B cell (primary cell): ENCODE data around the gene DCPS. TPM values are rescaled to one million over a fixed set of nuclear protein-coding genes. Genes with fewer than 3 reads are reported as not detected.

Experiments
- ATAC-seq: fragments of 200-7000 bp; cut with Tn5 transposase; one replicate; pipeline ENCODE4 v1.10.0; 2021; ENCODE audit warnings: low read depth, mild to moderate bottlenecking, moderate number of reproducible peaks, moderate library complexity
- CTCF ChIA-PET: fragments of 350-600 bp; sonication (Branson Sonifier 250); formaldehyde crosslinking; loops from one replicate; lab custom pipeline; 2021; ENCODE audit warnings: antibody characterized with exemption, inconsistent platforms; lab: Charles Lee
- POLR2A ChIA-PET: fragments of 350-600 bp; sonication (Branson Sonifier 250); formaldehyde crosslinking; loops from one replicate; lab custom pipeline; 2021; ENCODE audit warnings: antibody characterized with exemption; lab: Charles Lee
- DNase-seq: peaks from one replicate; pipeline ENCODE4 v3.0.0; 2013
- H2AFZ ChIP-seq: 2 replicates; pipeline ENCODE4 v1.6.1; 2012; ENCODE audit warnings: mild to moderate bottlenecking, low read depth, low read length; ENCODE audit not compliant: insufficient read depth, poor library complexity, severe bottlenecking
- H3K27ac ChIP-seq, 2 donors: 1 replicate in 1 of 2; 2 replicates in 1 of 2; pipeline ENCODE4 v1.5.1; 2012 to 2013; ENCODE audit warnings: low read length in 2 of 2, mild to moderate bottlenecking in 2 of 2, moderate library complexity in 1 of 2
- H3K27me3 ChIP-seq, 4 experiments: fragments of 200-600 bp in 1 of 4; sonication (generic) in 1 of 4; replicated peaks in 1 of 4; 1 replicate in 2 of 4; 2 replicates in 2 of 4; pipeline versions ENCODE4 v1.6.1 to v1.7.0; 2013 to 2016; ENCODE audit warnings: low read length in 3 of 4, mild to moderate bottlenecking in 2 of 4, mixed read lengths in 1 of 4, moderate library complexity in 1 of 4; ENCODE audit not compliant: insufficient read depth in 4 of 4, control insufficient read depth in 3 of 4; ENCODE audit errors: control extremely low read depth in 1 of 4
- H3K36me3 ChIP-seq, 2 experiments: replicated peaks in 1 of 2; 1 replicate in 1 of 2; 2 replicates in 1 of 2; pipeline versions ENCODE4 v1.6.1 to v1.7.1; 2013; ENCODE audit warnings: low read length in 1 of 2; ENCODE audit not compliant: insufficient read depth in 2 of 2, control insufficient read depth in 1 of 2; ENCODE audit errors: control extremely low read depth in 1 of 2, extremely low read depth in 1 of 2
- H3K4me1 ChIP-seq, 2 donors: fragments of 200-600 bp in 1 of 2; sonication (generic) in 1 of 2; 1 replicate in 1 of 2; 2 replicates in 1 of 2; pipeline versions ENCODE4 v1.5.1 to v1.6.1; 2013 to 2017; ENCODE audit warnings: low read length in 2 of 2; ENCODE audit not compliant: control insufficient read depth in 2 of 2, insufficient read depth in 2 of 2
- H3K4me2 ChIP-seq: replicated peaks from 2 replicates; pipeline ENCODE3; 2012; ENCODE audit warnings: mild to moderate bottlenecking, low read depth, low read length; ENCODE audit not compliant: poor library complexity, severe bottlenecking
- H3K4me3 ChIP-seq, 5 experiments: fragments of 200-600 bp in 1 of 5; sonication (generic) in 1 of 5; 1 replicate in 3 of 5; 2 replicates in 2 of 5; pipeline versions ENCODE4 v1.5.1 to v1.7.0; 2011 to 2016; ENCODE audit warnings: low read length in 4 of 5, mild to moderate bottlenecking in 4 of 5, low read depth in 2 of 5, control low read depth in 1 of 5, moderate library complexity in 1 of 5; ENCODE audit not compliant: insufficient read depth in 1 of 5; ENCODE audit errors: control extremely low read depth in 1 of 5, extremely low read depth in 1 of 5
- H3K79me2 ChIP-seq: fragments of 200-600 bp; sonication (generic); one replicate; pipeline ENCODE4 v1.6.0; 2016; ENCODE audit warnings: low read length; ENCODE audit not compliant: control insufficient read depth, insufficient read depth
- H3K9ac ChIP-seq: fragments of 200-600 bp; sonication (generic); 2 replicates; pipeline ENCODE4 v1.6.1; 2017; ENCODE audit warnings: mild to moderate bottlenecking, low read length, moderate library complexity
- H3K9me3 ChIP-seq, 3 donors: one replicate each; pipeline versions ENCODE4 v1.6.1 to v1.7.1; 2013; ENCODE audit warnings: low read length in 2 of 3; ENCODE audit not compliant: control insufficient read depth in 2 of 3, insufficient read depth in 1 of 3; ENCODE audit errors: control extremely low read depth in 1 of 3
- H4K20me1 ChIP-seq: 2 replicates; pipeline ENCODE4 v1.6.0; 2012; ENCODE audit warnings: mild to moderate bottlenecking, low read length; ENCODE audit not compliant: insufficient read depth, control insufficient read depth, poor library complexity, severe bottlenecking
- H3K27ac Mint-ChIP-seq: one replicate; pipeline ENCODE4 v1.8.0; 2021; ENCODE audit warnings: mixed read lengths
- H3K27me3 Mint-ChIP-seq: one replicate; pipeline ENCODE4 v1.8.0; 2021; ENCODE audit warnings: mixed read lengths
- H3K4me1 Mint-ChIP-seq: one replicate; pipeline ENCODE4 v1.8.0; 2021; ENCODE audit warnings: mixed read lengths
- H3K4me3 Mint-ChIP-seq: one replicate; pipeline ENCODE4 v1.8.0; 2021; ENCODE audit warnings: mixed read lengths
- H3K9me3 Mint-ChIP-seq: one replicate; pipeline ENCODE4 v1.8.0; 2022; ENCODE audit warnings: mixed read lengths; ENCODE audit not compliant: insufficient read depth
- EZH2 ChIP-seq: IDR thresholded peaks from 2 replicates; pipeline ENCODE4 v1.6.1; 2012; ENCODE audit warnings: borderline replicate concordance, low read depth, mild to moderate bottlenecking, moderate library complexity, low read length; ENCODE audit not compliant: insufficient read depth, poor library complexity, severe bottlenecking
- WGBS: methylation state at CpG from one replicate; pipeline ENCODE4 v1.1.5; 2013; ENCODE audit warnings: missing lambda C conversion rate; ENCODE audit not compliant: insufficient coverage; 5-methylcytosine and 5-hydroxymethylcytosine counted together
- intact Hi-C: fragments of 100-400 bp; cut with micrococcal nuclease; formaldehyde crosslinking; loops from one replicate; pipeline ENCODE4 v1.10.0; 2022
- polyA plus RNA-seq: library from polyadenylated mRNA; depleted of rRNA; stranded (reverse); fragments of >200 nt; gene quantifications from 2 replicates; pipeline ENCODE4 v1.2.3, GENCODE V29; 2012
- total RNA-seq, 2 donors: library from RNA; stranded (reverse); fragments of 120-200 nt in 1 of 2; gene quantifications; 1 replicate in 1 of 2; 2 replicates in 1 of 2; pipeline versions ENCODE4 v1.2.3 to v1.2.4, GENCODE V29; 2013 to 2022
- TF ChIP-seq, protein P1 (sequence below): fragments of 200-600 bp; IDR thresholded peaks from one replicate; pipeline ENCODE4 v1.8.0; 2022; ENCODE audit warnings: antibody characterized with exemption, mild to moderate bottlenecking

DCPS gene
- total and polyA plus RNA-seq, 2 donors (not counting 1 experiment from before 2014, with no cell fraction given): 21.7 to 37.1 TPM

DNA sequence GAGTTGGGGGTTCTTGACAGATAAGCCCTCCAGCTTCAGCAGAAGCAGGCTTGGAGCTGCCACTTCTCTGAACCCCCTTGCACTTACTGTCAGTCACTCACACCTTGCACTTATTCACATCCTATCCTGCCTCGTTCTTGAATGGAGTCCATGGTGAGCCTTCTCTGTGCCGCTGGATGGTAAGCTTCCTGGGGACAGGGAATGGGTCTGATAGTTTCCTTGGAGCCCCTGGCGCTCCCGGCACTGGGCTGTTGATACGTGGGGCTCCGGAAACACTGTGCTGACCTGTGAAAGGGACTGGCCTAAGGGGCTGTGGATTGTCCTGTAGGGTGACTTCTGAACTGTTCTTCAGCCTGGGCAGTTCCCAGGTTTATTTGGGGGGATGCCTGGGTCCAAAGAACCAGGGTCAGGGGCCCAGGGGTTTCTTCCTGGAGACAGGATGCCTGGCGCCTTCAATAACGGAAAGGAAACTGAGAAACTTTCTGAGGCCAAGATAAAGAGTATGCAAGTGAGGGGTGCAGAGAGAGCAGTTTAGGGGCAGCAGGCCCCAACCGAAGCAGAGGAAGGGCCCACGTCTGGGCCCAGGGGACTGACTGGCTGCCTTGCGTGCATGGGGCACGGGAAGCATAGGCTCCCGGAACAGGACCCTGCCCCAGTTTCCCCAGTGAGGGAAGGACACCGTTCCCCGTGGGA is 50.9 kb downstream of the DCPS start:
- peaks cover 11 to 17% of the 10 kb centered on the region in 2 donors for H3K4me1 ChIP-seq
- Mint-ChIP-seq H3K4me1 (peaks cover 15% of the 10 kb centered on the region), H3K27ac (no peak overlapping the region), H3K27me3 (no peaks in the 10 kb centered on the region), H3K4me3 (peak overlapping the region; percentile 85), H3K9me3 (no peaks in the 10 kb centered on the region)
- H3K27me3 ChIP-seq: peaks cover 0 to 8% (median 0%) of the 10 kb centered on the region in 4 experiments
- peak overlapping the region; percentile 31 to 62 (median 53) for H3K4me3 ChIP-seq
- H3K79me2 ChIP-seq: no peaks in the 10 kb centered on the region
- intact Hi-C loops: loop anchor here (10.0 kb wide), 1 partner anchor 50 kb away; the partner anchor contains the start of gene DCPS
- peak overlapping the region; percentile 61 for H3K9ac ChIP-seq
- ATAC-seq (no peak), DNase-seq (no peak)
- no peak overlapping the region for H3K27ac ChIP-seq
- 27% methylated on average over 14 of the region's 15 CpGs for WGBS
- H2AFZ ChIP-seq: peak overlapping the region; percentile 78
- ChIA-PET POLR2A (interaction anchor here (0.5 kb wide), 1 partner anchor 1299 kb away, joined by 3 read pairs; no protein-coding TSS in a partner anchor), CTCF (interaction anchor here (0.6 to 1.0 kb wide), 2 partner anchors 18 to 44 kb away, joined by 3 read pairs; no protein-coding TSS in a partner anchor)
- TF ChIP-seq, protein P1, sequence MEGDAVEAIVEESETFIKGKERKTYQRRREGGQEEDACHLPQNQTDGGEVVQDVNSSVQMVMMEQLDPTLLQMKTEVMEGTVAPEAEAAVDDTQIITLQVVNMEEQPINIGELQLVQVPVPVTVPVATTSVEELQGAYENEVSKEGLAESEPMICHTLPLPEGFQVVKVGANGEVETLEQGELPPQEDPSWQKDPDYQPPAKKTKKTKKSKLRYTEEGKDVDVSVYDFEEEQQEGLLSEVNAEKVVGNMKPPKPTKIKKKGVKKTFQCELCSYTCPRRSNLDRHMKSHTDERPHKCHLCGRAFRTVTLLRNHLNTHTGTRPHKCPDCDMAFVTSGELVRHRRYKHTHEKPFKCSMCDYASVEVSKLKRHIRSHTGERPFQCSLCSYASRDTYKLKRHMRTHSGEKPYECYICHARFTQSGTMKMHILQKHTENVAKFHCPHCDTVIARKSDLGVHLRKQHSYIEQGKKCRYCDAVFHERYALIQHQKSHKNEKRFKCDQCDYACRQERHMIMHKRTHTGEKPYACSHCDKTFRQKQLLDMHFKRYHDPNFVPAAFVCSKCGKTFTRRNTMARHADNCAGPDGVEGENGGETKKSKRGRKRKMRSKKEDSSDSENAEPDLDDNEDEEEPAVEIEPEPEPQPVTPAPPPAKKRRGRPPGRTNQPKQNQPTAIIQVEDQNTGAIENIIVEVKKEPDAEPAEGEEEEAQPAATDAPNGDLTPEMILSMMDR: no peak
- no peak for TF ChIP-seq EZH2
- peak overlapping the region; percentile 84 for H3K4me2 ChIP-seq
- H3K36me3 ChIP-seq: peaks cover 0 to 2% of the 10 kb centered on the region in 2 experiments
- H3K9me3 ChIP-seq: no peaks in the 10 kb centered on the region
- no peaks in the 10 kb centered on the region for H4K20me1 ChIP-seq
